Measurements from ENCODE around the gene ABAT. TPM values are rescaled to one million over a fixed set of nuclear protein-coding genes. Genes with fewer than 3 reads are reported as not detected.
A peak's percentile ranks its signal among the peaks of the same experiment; 100 is the strongest.

The ABAT gene
- total RNA-seq, 1 donor from 2014 or later: 14.5 TPM

- intact Hi-C loops (cut with micrococcal nuclease): no loop called here
Observed at GRCh38 chr16:8670014-8670560, 4.3 kb upstream of the ABAT start.

GRCh38 chr16:8673611-8674412 is 605 bp upstream of the ABAT start:
- H3K9me3 ChIP-seq (replicated peaks): no peaks in the 10 kb centered on the region
- H3K27ac ChIP-seq (replicated peaks): peak overlapping the region; percentile 28
- no peaks in the 10 kb centered on the region for H3K27me3 ChIP-seq (ENCODE audit: low read depth)
- intact Hi-C loops (cut with micrococcal nuclease): no loop called here
- no peak for TF ChIP-seq CTCF (IDR thresholded peaks at IDR 0.05; ENCODE audit: borderline replicate concordance)
- H3K4me3 ChIP-seq: peak overlapping the region; percentile 80
- DNase-seq: no peak
- peaks cover 14% of the 10 kb centered on the region for H3K4me1 ChIP-seq
- no peaks in the 10 kb centered on the region for H3K36me3 ChIP-seq

More at GRCh38 chr16:8670014-8670560, 4.3 kb upstream of the ABAT start:
- no peak for TF ChIP-seq CTCF (IDR thresholded peaks at IDR 0.05; ENCODE audit: borderline replicate concordance)
- Histone ChIP-seq H3K4me3 (no peak overlapping the region), H3K27me3 (ENCODE audit: low read depth) (no peaks in the 10 kb centered on the region), H3K27ac (replicated peaks) (no peak overlapping the region), H3K36me3 (peaks cover 24% of the 10 kb centered on the region), H3K9me3 (replicated peaks) (no peaks in the 10 kb centered on the region), H3K4me1 (peaks cover 12% of the 10 kb centered on the region)
- DNase-seq: no peak

- peaks cover 4% of the 10 kb centered on the region for H3K9me3 ChIP-seq (replicated peaks)
- H3K27me3 ChIP-seq (ENCODE audit: low read depth): no peaks in the 10 kb centered on the region
- peaks cover 14% of the 10 kb centered on the region for H3K4me1 ChIP-seq
- intact Hi-C loops (cut with micrococcal nuclease): no loop called here
- peak overlapping the region; percentile 80 for H3K4me3 ChIP-seq
- TF ChIP-seq CTCF (IDR thresholded peaks at IDR 0.05; ENCODE audit: borderline replicate concordance): no peak
- no peak overlapping the region for H3K27ac ChIP-seq (replicated peaks)
- no peaks in the 10 kb centered on the region for H3K36me3 ChIP-seq
- DNase-seq: no peak
Observed at GRCh38 chr16:8675183-8676159, 1.1 kb downstream of the ABAT start.

- no peaks in the 10 kb centered on the region for H3K27me3 ChIP-seq (ENCODE audit: low read depth)
- H3K4me3 ChIP-seq: no peak overlapping the region
- H3K36me3 ChIP-seq: no peaks in the 10 kb centered on the region
- no peak for DNase-seq
- no peak for TF ChIP-seq CTCF (IDR thresholded peaks at IDR 0.05; ENCODE audit: borderline replicate concordance)
- H3K9me3 ChIP-seq (replicated peaks): peaks cover 4% of the 10 kb centered on the region
- intact Hi-C loops (cut with micrococcal nuclease): no loop called here
- no peak overlapping the region for H3K27ac ChIP-seq (replicated peaks)
- peaks cover 14% of the 10 kb centered on the region for H3K4me1 ChIP-seq
Observed at GRCh38 chr16:8676160-8676547, 1.7 kb downstream of the ABAT start.

GRCh38 chr16:8676737-8677375 is 2.4 kb downstream of the ABAT start:
- peaks cover 14% of the 10 kb centered on the region for H3K4me1 ChIP-seq
- no peak for DNase-seq
- no peak overlapping the region for H3K4me3 ChIP-seq
- no peaks in the 10 kb centered on the region for H3K36me3 ChIP-seq
- H3K27me3 ChIP-seq (ENCODE audit: low read depth): no peaks in the 10 kb centered on the region
- intact Hi-C loops (cut with micrococcal nuclease): no loop called here
- TF ChIP-seq CTCF (IDR thresholded peaks at IDR 0.05; ENCODE audit: borderline replicate concordance): no peak
- H3K9me3 ChIP-seq (replicated peaks): peaks cover 4% of the 10 kb centered on the region
- no peak overlapping the region for H3K27ac ChIP-seq (replicated peaks)
